Chondrocyte (in vitro differentiated cells): Measurements from ENCODE around the gene TPGS2. TPM values are rescaled to one million over a fixed set of nuclear protein-coding genes. Genes with fewer than 3 reads are reported as not detected.
"Not testable (repeated sequence)": the region's sequence is repeated elsewhere in the genome, so short reads cannot be mapped to it uniquely, and the experiment has no call there.

Source experiments
- DNase-seq: peaks from one replicate; pipeline ENCODE4 v3.0.0; 2021; ENCODE audit warnings: mixed read lengths, low spot score
- H3K27ac Mint-ChIP-seq: one replicate; pipeline ENCODE4 v1.8.0; 2021; ENCODE audit warnings: mild to moderate bottlenecking, moderate library complexity, mixed read lengths; ENCODE audit not compliant: unreplicated experiment
- H3K27me3 Mint-ChIP-seq: 2 replicates; pipeline ENCODE4 v1.8.0; 2021; ENCODE audit warnings: low read depth, mixed read lengths
- H3K36me3 Mint-ChIP-seq: 2 replicates; pipeline ENCODE4 v1.8.0; 2021; ENCODE audit warnings: low read depth, mixed read lengths
- H3K4me1 Mint-ChIP-seq: 2 replicates; pipeline ENCODE4 v1.8.0; 2021; ENCODE audit warnings: low read depth, mild to moderate bottlenecking, mixed read lengths
- H3K4me3 Mint-ChIP-seq: one replicate; pipeline ENCODE4 v1.8.0; 2021; ENCODE audit warnings: mild to moderate bottlenecking, moderate library complexity, mixed read lengths; ENCODE audit not compliant: unreplicated experiment
- H3K9me3 Mint-ChIP-seq: 2 replicates; pipeline ENCODE4 v1.8.0; 2021; ENCODE audit warnings: low read depth, mixed read lengths
- CTCF ChIP-seq: fragments of 200-600 bp; sonication (generic); IDR thresholded peaks from 2 replicates; pipeline ENCODE4 v1.5.0; 2021; ENCODE audit warnings: antibody characterized with exemption, mild to moderate bottlenecking, moderate library complexity
- total RNA-seq: library from RNA; stranded (reverse); gene quantifications from 3 replicates; pipeline ENCODE4 v1.2.1, GENCODE V29; 2021

TPGS2 gene
- total RNA-seq, 1 donor from 2014 or later: 111 TPM

GRCh38 chr18:36771245-36771644, 57.6 kb downstream of the TPGS2 start:
- H3K4me1 Mint-ChIP-seq: no peaks in the 10 kb centered on the region
- H3K27me3 Mint-ChIP-seq: no peaks in the 10 kb centered on the region
- TF ChIP-seq CTCF: no peak
- H3K4me3 Mint-ChIP-seq: no peak overlapping the region
- no peaks in the 10 kb centered on the region for H3K9me3 Mint-ChIP-seq
- DNase-seq: no peak
- peaks cover 2% of the 10 kb centered on the region for H3K36me3 Mint-ChIP-seq
- H3K27ac Mint-ChIP-seq: no peak overlapping the region

GRCh38 chr18:36770315-36770946, 58.4 kb downstream of the TPGS2 start:
- Mint-ChIP-seq H3K9me3 (no peaks in the 10 kb centered on the region), H3K4me3 (no peak overlapping the region), H3K36me3 (peaks cover 2% of the 10 kb centered on the region), H3K4me1 (no peaks in the 10 kb centered on the region), H3K27ac (no peak overlapping the region), H3K27me3 (no peaks in the 10 kb centered on the region)
- no peak for TF ChIP-seq CTCF
- no peak for DNase-seq

GRCh38 chr18:36769611-36770314, 59.0 kb downstream of the TPGS2 start:
- peak; percentile 48 for TF ChIP-seq CTCF
- Mint-ChIP-seq H3K27me3 (no peaks in the 10 kb centered on the region), H3K36me3 (peaks cover 2% of the 10 kb centered on the region), H3K4me1 (no peaks in the 10 kb centered on the region), H3K27ac (no peak overlapping the region), H3K9me3 (no peaks in the 10 kb centered on the region), H3K4me3 (no peak overlapping the region)
- no peak for DNase-seq

- no peak for TF ChIP-seq CTCF
- H3K36me3 Mint-ChIP-seq: peaks cover 2% of the 10 kb centered on the region
- H3K27me3 Mint-ChIP-seq: no peaks in the 10 kb centered on the region
- H3K4me1 Mint-ChIP-seq: no peaks in the 10 kb centered on the region
- no peak for DNase-seq
- H3K4me3 Mint-ChIP-seq: no peak overlapping the region
- H3K27ac Mint-ChIP-seq: no peak overlapping the region
- H3K9me3 Mint-ChIP-seq: no peaks in the 10 kb centered on the region
These were observed 59.6 kb downstream of the TPGS2 start for GRCh38 chr18:36769172-36769571.

- H3K9me3 Mint-ChIP-seq: no peaks in the 10 kb centered on the region
These were observed 62.0 kb downstream of the TPGS2 start for GRCh38 chr18:36766836-36767235.

GRCh38 chr18:36762965-36763364, 65.8 kb downstream of the TPGS2 start:
- DNase-seq, H3K4me3 Mint-ChIP-seq, H3K9me3 Mint-ChIP-seq, H3K27ac Mint-ChIP-seq, H3K36me3 Mint-ChIP-seq, H3K27me3 Mint-ChIP-seq, H3K4me1 Mint-ChIP-seq: not testable (repeated sequence)

More at GRCh38 chr18:36766836-36767235, 62.0 kb downstream of the TPGS2 start:
- no peak for TF ChIP-seq CTCF
- Mint-ChIP-seq H3K27ac (no peak overlapping the region), H3K4me3 (no peak overlapping the region), H3K4me1 (no peaks in the 10 kb centered on the region), H3K27me3 (no peaks in the 10 kb centered on the region), H3K36me3 (peaks cover 3% of the 10 kb centered on the region)
- DNase-seq: no peak
